IPS DF 19.7 (cell line): Measurements from ENCODE around the gene RXRG.

Experiments
- DNase-seq: peaks from one replicate; pipeline ENCODE4 v3.0.0-alpha.2; 2013; ENCODE audit warnings: low read depth, low spot score

Gene RXRG

GRCh38 chr1:165409657-165410358 lies 35.1 kb downstream of the RXRG start:
- DNase-seq = no peak

GRCh38 chr1:165408518-165408917 lies 36.4 kb downstream of the RXRG start:
- DNase-seq = peak; percentile 57

DNA sequence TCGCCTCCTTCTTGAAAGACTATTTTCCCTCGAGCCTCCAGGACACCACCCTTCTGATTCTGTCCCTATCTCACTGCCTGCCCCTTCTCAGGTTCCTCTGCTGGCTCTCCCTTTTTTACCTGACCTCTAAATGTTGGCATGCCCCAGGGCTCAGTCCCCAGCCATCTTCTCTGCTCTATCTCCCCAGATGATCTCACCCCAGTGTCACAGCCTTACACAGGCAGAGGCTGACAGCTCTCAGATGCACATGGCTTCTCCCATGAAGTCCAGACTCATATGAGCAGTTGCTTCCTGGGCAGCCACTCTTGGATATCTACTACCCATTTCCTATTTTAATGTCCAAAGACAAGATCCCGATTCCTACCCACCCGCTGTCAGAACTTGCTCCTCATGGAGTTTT lies 37.5 kb downstream of the RXRG start:
- DNase-seq = no peak

- peak; percentile 20 for DNase-seq
Measured at GRCh38 chr1:165403835-165404482, 41.0 kb downstream of the RXRG start.

DNA sequence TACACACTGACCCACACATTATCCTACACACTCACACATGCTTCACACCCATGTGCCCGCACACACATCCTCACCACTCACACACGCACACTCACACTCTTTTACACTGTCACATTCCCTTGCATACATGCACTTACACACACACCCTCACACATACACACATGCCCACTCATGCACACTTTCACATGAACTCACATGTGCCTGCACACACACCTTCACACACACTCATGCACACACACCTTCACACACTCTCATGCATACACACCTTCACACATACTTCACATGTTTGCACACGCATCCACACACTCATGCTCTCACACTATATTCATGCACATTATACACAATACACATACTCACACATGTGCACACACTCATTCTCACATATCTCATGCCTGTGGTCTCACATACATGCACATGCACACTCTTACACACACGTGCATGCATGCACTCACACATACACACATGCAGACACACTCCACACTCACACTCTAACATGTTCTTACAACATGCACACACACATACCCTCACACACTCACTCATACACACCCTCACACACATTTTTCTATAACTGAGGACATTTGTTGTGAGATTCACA lies 42.3 kb downstream of the RXRG start:
- no peak for DNase-seq

DNA sequence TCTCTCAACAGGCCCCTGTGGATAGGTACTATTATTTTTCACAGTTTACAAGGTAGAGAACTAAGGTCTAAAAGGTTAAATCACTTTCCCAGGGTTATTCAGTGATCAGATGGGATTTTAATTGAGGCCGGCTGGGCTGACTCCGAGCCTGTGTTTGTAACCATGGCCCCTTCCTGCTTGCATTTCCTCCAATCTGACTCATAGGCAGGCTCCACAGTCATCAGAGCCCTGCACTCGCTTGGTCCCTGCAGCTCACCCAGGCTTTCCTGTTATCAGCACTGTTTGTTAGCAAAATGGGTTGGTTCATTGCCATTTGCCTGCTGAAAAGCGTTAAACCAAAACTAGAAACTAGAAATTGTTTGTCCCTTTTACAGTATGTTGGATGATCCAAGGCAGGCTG lies 47.0 kb downstream of the RXRG start:
- no peak for DNase-seq

GRCh38 chr1:165395901-165396300 lies 49.0 kb downstream of the RXRG start:
- no peak for DNase-seq

GRCh38 chr1:165395478-165395877 lies 49.4 kb downstream of the RXRG start:
- no peak for DNase-seq

DNA sequence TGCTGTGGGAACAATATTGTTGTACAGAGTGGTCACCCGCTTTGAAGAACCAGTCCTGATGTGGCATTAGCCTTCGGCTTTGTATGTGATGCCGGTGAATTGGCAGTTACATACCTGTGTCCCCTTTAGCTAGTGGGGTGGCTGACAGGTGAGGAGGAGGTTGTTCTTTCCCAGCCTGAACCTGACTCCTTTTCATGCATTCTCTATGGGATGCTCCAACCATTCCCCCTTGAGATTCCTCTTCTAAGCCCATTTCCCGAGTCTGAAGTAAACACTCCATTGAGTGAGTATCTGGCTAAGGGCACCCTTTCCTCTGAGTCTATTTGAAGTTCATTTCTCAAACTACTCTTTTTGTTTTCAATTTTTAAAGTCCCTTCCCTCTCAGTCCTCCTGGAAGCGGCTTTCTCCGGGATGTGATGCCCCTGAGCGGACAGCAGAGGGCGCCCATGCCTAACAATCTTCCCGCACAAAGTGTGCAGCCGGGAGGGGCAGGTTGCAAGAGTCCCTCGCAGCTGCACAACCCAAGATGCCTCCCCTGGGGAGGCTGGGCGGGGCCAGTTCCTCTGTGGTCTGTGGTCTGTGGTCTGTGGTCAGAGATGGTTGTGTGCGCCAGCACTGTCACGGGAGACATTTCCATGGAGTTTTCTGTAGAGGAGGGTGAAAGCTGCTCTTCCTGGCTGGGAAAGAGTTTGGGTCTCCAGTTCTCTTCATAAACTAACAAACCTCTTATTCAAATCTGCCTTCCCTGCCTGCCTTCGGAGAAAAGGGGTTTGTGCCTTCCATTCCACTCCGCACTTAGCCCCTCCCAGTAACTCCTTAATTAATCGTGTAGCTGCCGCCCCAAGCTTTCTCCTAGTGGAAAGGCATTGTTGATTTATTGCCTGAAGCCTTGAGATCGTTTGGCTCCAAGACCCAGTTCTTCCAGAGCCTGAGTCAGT lies 52.0 kb downstream of the RXRG start:
- DNase-seq = no peak

GRCh38 chr1:165389609-165390008 lies 55.3 kb downstream of the RXRG start:
- no peak for DNase-seq

DNA sequence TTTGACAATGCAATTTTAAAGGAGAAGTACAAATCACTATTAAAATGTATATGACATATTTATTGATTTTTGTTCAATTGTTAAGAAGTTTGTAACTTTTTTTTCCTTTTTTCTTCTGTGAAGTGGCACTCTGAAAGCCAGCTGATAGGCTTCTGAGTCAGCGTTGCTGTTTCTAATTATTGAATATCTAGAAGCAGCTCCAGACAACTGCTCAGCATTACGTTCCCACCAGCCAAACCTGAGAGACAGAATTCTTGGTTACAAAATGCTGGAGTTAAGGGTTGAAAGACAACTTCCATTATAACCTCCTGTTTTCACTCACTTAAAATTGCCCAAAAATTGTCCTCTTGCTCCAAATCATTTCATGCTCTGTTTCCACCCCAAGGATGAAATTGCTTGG lies 57.0 kb downstream of the RXRG start:
- DNase-seq = no peak

DNA sequence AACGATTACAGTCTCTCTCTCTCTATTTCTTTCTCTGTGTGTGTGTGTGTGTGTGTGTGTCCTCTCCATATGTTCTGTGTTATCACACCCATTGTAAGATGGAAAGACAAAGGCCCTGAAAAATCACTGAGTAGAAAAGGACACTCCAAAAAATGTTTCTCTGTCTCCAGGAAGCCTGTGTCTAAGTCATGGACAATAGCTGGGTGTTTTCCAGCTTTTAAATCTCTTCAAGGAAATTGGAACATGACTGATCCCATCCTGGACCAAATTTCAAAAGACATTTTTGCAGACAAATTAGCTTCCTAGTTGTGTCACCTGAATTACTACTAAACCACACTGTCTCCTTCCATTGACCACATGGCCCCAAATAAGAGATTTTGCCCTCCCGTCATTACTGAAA lies 57.4 kb downstream of the RXRG start:
- DNase-seq = no peak

DNA sequence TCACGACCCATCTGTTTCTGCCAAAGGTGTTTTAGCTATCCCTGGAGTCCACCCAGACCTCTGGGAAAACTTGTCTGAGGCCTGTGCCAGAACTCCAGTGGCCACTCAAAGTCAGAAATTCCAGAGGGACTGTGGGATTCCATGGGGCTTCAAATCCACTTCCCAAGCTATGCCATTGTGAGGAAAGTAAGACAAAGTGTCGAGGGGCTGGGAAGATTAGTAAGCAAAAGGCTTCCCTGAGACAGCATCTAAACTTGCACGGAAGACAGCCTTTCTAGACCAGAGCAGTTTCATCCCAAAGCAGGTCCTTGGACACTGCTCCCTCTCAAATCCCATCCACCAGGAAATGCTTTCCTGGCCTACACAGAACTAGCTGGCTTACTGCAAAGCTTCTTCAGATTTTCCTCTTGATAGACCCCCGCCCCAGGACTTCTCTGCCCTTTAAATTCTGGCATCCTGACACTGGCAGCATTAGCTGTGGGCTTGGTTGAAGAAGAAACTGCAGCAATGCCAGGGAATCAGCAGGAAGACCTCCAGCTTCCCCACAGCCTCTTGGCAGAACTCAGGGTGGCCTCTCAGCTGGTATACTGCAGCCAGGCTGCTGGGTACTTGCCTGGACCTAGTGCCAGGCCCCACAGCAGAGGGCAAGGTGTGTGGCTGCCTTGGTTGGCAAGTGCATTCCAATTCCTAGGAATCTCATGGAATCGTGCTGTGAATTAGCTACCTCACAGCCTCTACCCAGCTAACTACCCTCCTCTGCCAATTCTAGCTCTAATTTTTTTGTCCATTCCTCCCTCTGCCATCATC lies 61.1 kb downstream of the RXRG start:
- DNase-seq = no peak

- no peak for DNase-seq
Measured at GRCh38 chr1:165383067-165383466, 61.9 kb downstream of the RXRG start.

GRCh38 chr1:165381745-165382505 lies 63.0 kb downstream of the RXRG start:
- DNase-seq = no peak

- no peak for DNase-seq
Measured at GRCh38 chr1:165376811-165377311, 68.1 kb downstream of the RXRG start.

DNA sequence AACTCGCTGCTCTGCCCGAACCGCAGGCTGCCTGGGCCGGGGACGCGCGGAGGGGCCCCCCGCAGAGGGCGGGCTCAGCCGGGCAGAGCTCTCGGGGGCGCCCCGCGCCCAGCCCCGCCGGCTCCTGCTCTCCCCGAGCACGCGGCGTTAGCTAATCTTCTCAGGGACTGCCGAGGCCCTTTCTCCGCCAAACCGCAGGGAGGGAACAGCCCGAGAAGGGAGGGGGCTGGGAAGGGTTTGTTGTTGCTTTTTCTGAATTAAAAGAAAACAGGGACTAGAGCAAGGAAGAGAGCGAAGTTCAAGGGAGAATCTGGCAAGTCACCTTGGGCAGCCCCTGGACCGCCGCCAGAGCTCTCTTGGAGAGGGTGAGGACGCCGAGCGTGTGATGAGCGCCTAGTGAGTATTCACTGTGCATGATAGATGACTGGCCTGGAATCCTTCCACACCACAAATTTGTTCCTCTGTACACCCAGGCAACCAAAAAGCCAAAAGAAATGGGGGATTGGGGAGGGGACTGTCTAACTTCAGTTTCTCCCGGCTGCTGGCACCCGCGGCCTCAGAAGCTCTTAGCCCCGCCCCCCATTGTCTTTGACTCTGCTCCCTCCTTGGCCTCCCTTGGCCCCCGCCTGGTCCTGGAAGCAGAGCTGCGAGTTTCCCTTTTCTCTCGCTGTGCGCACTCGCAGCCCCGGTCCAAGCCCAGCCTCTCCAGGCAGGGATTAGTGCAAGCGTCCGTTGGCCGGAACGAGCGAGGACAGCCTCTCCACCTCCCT lies 68.7 kb downstream of the RXRG start:
- no peak for DNase-seq

DNA sequence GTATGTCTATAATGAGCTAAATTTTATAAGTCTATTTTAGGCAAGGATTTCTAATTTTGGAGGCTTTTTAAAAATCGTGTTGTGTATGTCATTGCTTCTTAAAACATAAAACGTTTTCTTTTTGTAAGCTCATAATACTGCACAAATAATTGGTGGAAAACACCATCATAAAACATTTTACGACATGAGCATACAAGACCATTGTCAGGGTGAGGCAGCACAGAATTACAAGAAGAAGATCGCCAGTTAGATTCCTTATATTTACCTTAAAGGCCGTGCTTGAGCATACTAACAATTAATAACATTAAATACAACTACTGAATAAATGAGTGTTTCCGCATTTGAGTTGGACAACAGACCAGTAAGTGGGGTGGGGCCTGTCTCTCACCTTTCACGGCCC lies 69.3 kb downstream of the RXRG start:
- DNase-seq = no peak

GRCh38 chr1:165371588-165372225 lies 73.2 kb downstream of the RXRG start:
- no peak for DNase-seq
